Neuronal stem cell (in vitro differentiated cells): ENCODE measurements around the gene STEEP1.

Experiments
- DNase-seq: peaks from one replicate; pipeline ENCODE4 v3.0.0-alpha.2; 2013; ENCODE audit warnings: low spot score
- H2AFZ ChIP-seq: one replicate; pipeline ENCODE4 v1.6.1; 2013; ENCODE audit warnings: mild to moderate bottlenecking, low read length, inconsistent platforms
- H2AK5ac ChIP-seq: 2 replicates; pipeline ENCODE4 v1.6.1; 2013; ENCODE audit warnings: low read depth, mild to moderate bottlenecking, inconsistent platforms, low read length, moderate library complexity, mixed read lengths
- H2BK120ac ChIP-seq: 2 replicates; pipeline ENCODE4 v1.6.1; 2013; ENCODE audit warnings: low read depth, mild to moderate bottlenecking, inconsistent platforms, low read length, moderate library complexity, mixed read lengths
- H2BK12ac ChIP-seq: one replicate; pipeline ENCODE4 v1.6.1; 2013; ENCODE audit warnings: low read length, inconsistent platforms
- H2BK15ac ChIP-seq: 2 replicates; pipeline ENCODE4 v1.6.1; 2013; ENCODE audit warnings: mild to moderate bottlenecking, low read length, inconsistent platforms, mixed read lengths
- H2BK5ac ChIP-seq: one replicate; pipeline ENCODE4 v1.6.1; 2013; ENCODE audit warnings: inconsistent platforms, mild to moderate bottlenecking, low read length, moderate library complexity
- H3K14ac ChIP-seq: one replicate; pipeline ENCODE4 v1.6.1; 2013; ENCODE audit warnings: low read length, inconsistent platforms
- H3K18ac ChIP-seq: 2 replicates; pipeline ENCODE4 v1.6.1; 2013; ENCODE audit warnings: low read length, inconsistent platforms
- H3K23ac ChIP-seq: 2 replicates; pipeline ENCODE4 v1.6.1; 2013; ENCODE audit warnings: low read depth, mild to moderate bottlenecking, mixed read lengths, low read length, inconsistent platforms; ENCODE audit not compliant: poor library complexity
- H3K27ac ChIP-seq: replicated peaks from 3 replicates; pipeline ENCODE4 v1.5.1; 2013; ENCODE audit warnings: low read length, inconsistent platforms
- H3K27me3 ChIP-seq, 3 experiments: 2 replicates each; pipeline ENCODE4 v1.6.1; 2013; ENCODE audit warnings: low read length in 3 of 3, mild to moderate bottlenecking in 2 of 3, inconsistent platforms in 1 of 3, low read depth in 1 of 3, mixed read lengths in 1 of 3, moderate library complexity in 1 of 3; ENCODE audit not compliant: control insufficient read depth in 3 of 3, insufficient read depth in 3 of 3
- H3K36me3 ChIP-seq, 2 donors: replicated peaks in 1 of 2; 2 replicates each; pipeline ENCODE4 v1.6.1; 2013; ENCODE audit warnings: low read length in 2 of 2; ENCODE audit not compliant: control insufficient read depth in 2 of 2, insufficient read depth in 2 of 2
- H3K4ac ChIP-seq: 2 replicates; pipeline ENCODE4 v1.6.1; 2013; ENCODE audit warnings: inconsistent platforms, mild to moderate bottlenecking, low read length, moderate library complexity
- H3K4me1 ChIP-seq, 2 donors: 1 replicate in 1 of 2; 2 replicates in 1 of 2; pipeline ENCODE4 v1.6.1; 2013; ENCODE audit warnings: low read length in 2 of 2, low read depth in 1 of 2; ENCODE audit not compliant: control insufficient read depth in 2 of 2, insufficient read depth in 1 of 2
- H3K4me2 ChIP-seq: one replicate; pipeline ENCODE4 v1.6.1; 2013; ENCODE audit warnings: mild to moderate bottlenecking, low read length, inconsistent platforms; ENCODE audit not compliant: insufficient read depth, poor library complexity, severe bottlenecking
- H3K4me3 ChIP-seq, 2 donors: 2 replicates each; pipeline ENCODE4 v1.5.1; 2013; ENCODE audit warnings: low read length in 2 of 2, mild to moderate bottlenecking in 2 of 2, inconsistent platforms in 1 of 2, moderate library complexity in 1 of 2
- H3K79me1 ChIP-seq: one replicate; pipeline ENCODE4 v1.6.1; 2013; ENCODE audit warnings: low read depth, mild to moderate bottlenecking, inconsistent platforms, low read length, moderate library complexity
- H3K9ac ChIP-seq: one replicate; pipeline ENCODE4 v1.6.1; 2013; ENCODE audit warnings: mild to moderate bottlenecking, low read depth, low read length, inconsistent platforms; ENCODE audit not compliant: poor library complexity
- H3K9me3 ChIP-seq, 2 donors: replicated peaks in 1 of 2; 2 replicates each; pipeline versions ENCODE3 to v1.6.1; 2013; ENCODE audit warnings: low read length in 2 of 2, mild to moderate bottlenecking in 2 of 2, inconsistent platforms in 1 of 2, low read depth in 1 of 2, mixed read lengths in 1 of 2, moderate library complexity in 1 of 2; ENCODE audit not compliant: control insufficient read depth in 2 of 2, insufficient read depth in 1 of 2
- H4K8ac ChIP-seq: one replicate; pipeline ENCODE4 v1.6.1; 2013; ENCODE audit warnings: low read depth, mild to moderate bottlenecking, inconsistent platforms, low read length, moderate library complexity
- H4K91ac ChIP-seq: one replicate; pipeline ENCODE4 v1.6.1; 2013; ENCODE audit warnings: low read length, low read depth, mild to moderate bottlenecking, inconsistent platforms; ENCODE audit not compliant: poor library complexity
- WGBS, 2 donors: extraction: QIAGEN DNeasy Blood & Tissue Kit; methylation state at CpG; one replicate each; pipeline ENCODE4 v1.1.7; 2013; ENCODE audit warnings: missing lambda C conversion rate in 2 of 2, mixed read lengths in 1 of 2; ENCODE audit not compliant: insufficient read length in 2 of 2, insufficient replicate concordance in 1 of 2; ENCODE audit errors: extremely low coverage in 2 of 2; 5-methylcytosine and 5-hydroxymethylcytosine counted together

The STEEP1 gene

DNA sequence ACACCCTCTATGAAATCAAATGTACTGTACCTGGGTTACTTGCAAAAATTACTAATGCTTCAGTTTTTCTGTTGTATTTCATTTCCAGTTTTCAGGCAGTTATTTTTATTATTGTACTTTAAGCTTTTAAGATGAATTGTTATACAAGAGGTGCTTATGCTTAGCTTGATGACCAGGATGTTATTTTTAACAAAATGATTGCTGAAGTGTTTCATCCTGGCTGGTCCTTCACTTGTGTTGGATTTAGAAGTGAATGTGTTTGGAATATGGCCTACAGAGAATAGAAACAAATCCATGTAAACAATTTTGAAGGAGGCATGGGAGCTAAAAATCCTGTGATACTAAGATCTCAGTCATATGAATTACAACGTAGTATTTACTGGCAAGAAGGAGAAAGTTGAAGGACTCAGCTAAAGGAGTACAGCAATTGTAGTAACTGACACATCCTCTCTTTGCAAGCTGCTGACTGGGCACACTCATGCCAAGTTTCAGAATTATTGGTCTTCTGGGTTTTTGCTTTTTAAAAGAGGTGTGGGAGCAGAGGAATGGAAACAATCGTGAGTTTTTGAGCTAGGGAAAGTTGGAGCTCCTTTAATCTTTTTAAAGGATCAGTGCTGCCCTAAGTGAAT is 18.3 kb upstream of the STEEP1 start:
- H3K4ac ChIP-seq: no peak overlapping the region
- H3K4me3 ChIP-seq: no peak overlapping the region
- H3K4me1 ChIP-seq: no peaks in the 10 kb centered on the region
- no peak overlapping the region for H2AK5ac ChIP-seq
- no peak overlapping the region for H2AFZ ChIP-seq
- H3K9me3 ChIP-seq: no peaks in the 10 kb centered on the region
- no CpG with 5 or more reads among the region's 2 CpGs for WGBS, 2 donors
- no peak overlapping the region for H3K4me2 ChIP-seq
- H4K91ac ChIP-seq: no peak overlapping the region
- no peak overlapping the region for H3K23ac ChIP-seq
- H3K14ac ChIP-seq: no peak overlapping the region
- no peaks in the 10 kb centered on the region for H3K79me1 ChIP-seq
- no peak overlapping the region for H4K8ac ChIP-seq
- H3K27me3 ChIP-seq: no peaks in the 10 kb centered on the region
- no peak overlapping the region for H2BK120ac ChIP-seq
- peaks cover 0 to 8% of the 10 kb centered on the region in 2 donors for H3K36me3 ChIP-seq
- H2BK5ac ChIP-seq: no peak overlapping the region
- H3K18ac ChIP-seq: no peak overlapping the region
- no peak overlapping the region for H2BK12ac ChIP-seq
- H2BK15ac ChIP-seq: no peak overlapping the region
- DNase-seq: no peak
- no peak overlapping the region for H3K27ac ChIP-seq
- H3K9ac ChIP-seq: no peak overlapping the region

DNA sequence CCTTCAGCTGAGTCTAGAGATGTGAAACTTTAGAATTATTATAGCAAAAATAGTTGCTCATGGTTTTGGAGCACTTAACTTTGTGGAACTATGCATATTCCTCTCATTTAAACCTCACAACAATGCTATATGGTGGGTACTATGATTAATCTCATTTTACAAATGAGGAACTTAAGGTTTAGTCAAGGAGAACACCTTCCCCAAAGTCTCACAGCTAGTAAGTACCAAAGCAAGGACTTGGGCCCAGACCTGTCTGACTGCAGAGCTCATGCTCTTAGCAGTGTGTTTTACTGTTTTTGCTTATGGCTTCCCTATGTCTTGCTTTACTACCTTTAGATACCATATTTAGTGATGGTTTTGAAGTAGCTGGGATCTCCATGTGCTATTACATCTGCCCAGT is 14.2 kb upstream of the STEEP1 start:
- Histone ChIP-seq H3K4me1 (peaks cover 0 to 2% of the 10 kb centered on the region in 2 donors), H3K23ac (no peak overlapping the region), H3K27ac (no peak overlapping the region), H3K4me3 (no peak overlapping the region), H2BK15ac (no peak overlapping the region), H2AFZ (no peak overlapping the region), H2BK12ac (no peak overlapping the region), H3K36me3 (peaks cover 0 to 27% of the 10 kb centered on the region in 2 donors), H4K91ac (no peak overlapping the region), H3K27me3 (no peaks in the 10 kb centered on the region), H2AK5ac (no peak overlapping the region), H3K14ac (no peak overlapping the region), H3K79me1 (peaks cover 1% of the 10 kb centered on the region), H3K4ac (no peak overlapping the region), H3K4me2 (no peak overlapping the region), H2BK5ac (no peak overlapping the region), H3K9me3 (no peaks in the 10 kb centered on the region), H3K9ac (no peak overlapping the region), H2BK120ac (no peak overlapping the region), H4K8ac (no peak overlapping the region), H3K18ac (no peak overlapping the region)
- no peak for DNase-seq

DNA sequence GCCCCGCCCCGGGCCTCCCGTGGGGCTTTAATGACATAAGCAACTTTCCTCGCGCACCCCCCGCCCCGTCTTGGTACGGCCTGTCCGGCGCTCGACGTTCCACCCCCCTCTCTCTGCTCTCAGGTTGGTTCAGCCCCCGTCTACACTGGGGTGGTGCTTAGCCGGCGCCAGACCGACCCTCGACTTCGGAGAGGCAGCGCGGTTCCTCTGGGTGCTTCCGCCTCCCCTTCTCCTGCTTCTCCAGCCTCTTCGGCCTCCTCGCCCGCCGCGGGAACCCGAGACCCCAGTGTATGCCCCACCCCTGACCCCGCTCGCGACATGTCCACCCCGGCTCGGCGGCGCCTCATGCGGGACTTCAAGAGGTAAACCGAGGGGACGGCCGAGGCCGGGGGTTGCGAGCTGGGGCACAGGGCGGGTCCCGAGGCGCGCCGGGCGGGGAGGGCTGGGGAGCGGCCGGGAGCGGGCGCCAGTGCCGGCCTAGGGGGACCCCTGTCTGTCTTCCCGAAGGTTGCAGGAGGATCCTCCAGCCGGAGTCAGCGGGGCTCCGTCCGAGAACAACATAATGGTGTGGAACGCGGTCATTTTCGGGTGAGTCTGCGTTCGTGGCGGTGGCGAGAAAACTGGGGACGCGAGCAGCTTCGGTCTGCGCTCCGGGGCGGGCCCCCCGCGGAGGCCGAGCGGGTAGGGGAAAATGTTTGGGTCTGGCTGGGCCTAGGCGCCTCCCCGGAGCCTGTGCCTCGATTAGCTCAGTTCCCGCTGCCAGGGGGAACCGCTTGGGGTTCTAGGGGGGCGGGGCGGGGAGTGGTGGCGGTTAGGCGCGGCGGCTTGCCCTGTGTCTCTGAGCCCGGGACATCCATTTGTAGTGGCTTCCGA is 9.4 kb upstream of the STEEP1 start, which contains the start of gene UBE2A:
Gene UBE2A, plus strand, starts transcription at position 170 of the 873 bp plus-strand sequence. Its CDS starts 149 bp downstream, at position 319.
- no peak within 1 kb of the TSS for H3K4ac ChIP-seq
- H3K14ac ChIP-seq: peak within 1 kb of the TSS; percentile 38
- peaks cover 0 to 22% of the 10 kb centered on the region in 2 donors for H3K36me3 ChIP-seq
- no peak within 1 kb of the TSS for H2AK5ac ChIP-seq
- peak; percentile 88 for DNase-seq
- peak within 1 kb of the TSS; percentile 92 for H3K18ac ChIP-seq
- no CpG with 5 or more reads among the region's 86 CpGs for WGBS, 2 donors
- H3K9ac ChIP-seq: peak within 1 kb of the TSS; percentile 84
- H3K9me3 ChIP-seq: no peaks in the 10 kb centered on the region
- no peak within 1 kb of the TSS for H2BK120ac ChIP-seq
- H4K91ac ChIP-seq: no peak within 1 kb of the TSS
- peaks cover 1% of the 10 kb centered on the region for H3K79me1 ChIP-seq
- no peaks in the 10 kb centered on the region for H3K27me3 ChIP-seq
- H4K8ac ChIP-seq: no peak within 1 kb of the TSS
- peak within 1 kb of the TSS; percentile 51 for H3K27ac ChIP-seq
- peaks cover 0 to 2% of the 10 kb centered on the region in 2 donors for H3K4me1 ChIP-seq
- H2BK15ac ChIP-seq: no peak within 1 kb of the TSS
- peak within 1 kb of the TSS; percentile 65 for H3K23ac ChIP-seq
- no peak within 1 kb of the TSS for H2BK12ac ChIP-seq
- H3K4me2 ChIP-seq: peak within 1 kb of the TSS; percentile 54
- peak within 1 kb of the TSS; percentile 88 for H2AFZ ChIP-seq
- peak within 1 kb of the TSS; percentile 74 to 94 for H3K4me3 ChIP-seq
- H2BK5ac ChIP-seq: no peak within 1 kb of the TSS

DNA sequence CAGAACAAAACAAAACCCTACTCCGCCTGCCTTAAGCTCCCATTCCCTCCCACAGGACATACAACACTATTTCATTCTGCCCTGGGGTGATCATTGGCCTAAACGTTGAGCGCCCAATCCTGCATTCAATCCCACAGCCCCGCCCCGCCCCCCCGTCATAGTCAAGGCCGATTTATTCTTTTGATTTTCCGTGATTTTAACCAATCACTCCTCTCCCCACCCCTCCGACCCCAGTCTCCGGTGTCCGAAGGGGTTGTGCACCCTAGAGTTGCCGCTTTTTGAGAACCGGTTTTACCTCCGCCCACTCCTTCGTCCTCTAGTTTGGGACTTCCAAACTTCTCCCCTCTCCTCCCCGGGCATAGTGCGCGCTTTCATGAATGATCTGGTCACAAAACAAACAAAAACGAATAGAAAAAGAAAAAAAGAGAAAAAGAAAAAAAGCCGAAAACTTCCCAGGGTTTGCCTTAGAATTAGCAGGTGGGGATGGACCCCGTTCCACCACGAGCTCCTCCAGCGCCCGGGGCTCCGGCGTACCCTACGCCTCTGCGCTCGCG is 8.7 kb upstream of the STEEP1 start:
- Histone ChIP-seq H2BK12ac (no peak overlapping the region), H2BK120ac (no peak overlapping the region), H3K14ac (no peak overlapping the region), H4K91ac (no peak overlapping the region), H3K4ac (no peak overlapping the region), H3K9me3 (no peaks in the 10 kb centered on the region), H3K27ac (no peak overlapping the region), H3K18ac (no peak overlapping the region), H2AK5ac (no peak overlapping the region), H2BK15ac (no peak overlapping the region), H2AFZ (peak overlapping the region; percentile 88), H3K79me1 (peaks cover 1% of the 10 kb centered on the region), H3K4me3 (peak overlapping the region; percentile 74 to 78), H3K4me1 (peaks cover 0 to 2% of the 10 kb centered on the region in 2 donors), H4K8ac (no peak overlapping the region), H3K9ac (no peak overlapping the region), H3K4me2 (peak overlapping the region; percentile 49), H3K36me3 (peaks cover 0 to 22% of the 10 kb centered on the region in 2 donors), H3K27me3 (no peaks in the 10 kb centered on the region), H2BK5ac (no peak overlapping the region), H3K23ac (peak overlapping the region; percentile 65)
- no CpG with 5 or more reads among the region's 30 CpGs for WGBS, 2 donors
- DNase-seq: no peak
